ENCODE measurements around the gene EPHX1.

GRCh38 chr1:225765982-225766674, 43.8 kb upstream of the EPHX1 start:
- TF ChIP-seq, protein P1, sequence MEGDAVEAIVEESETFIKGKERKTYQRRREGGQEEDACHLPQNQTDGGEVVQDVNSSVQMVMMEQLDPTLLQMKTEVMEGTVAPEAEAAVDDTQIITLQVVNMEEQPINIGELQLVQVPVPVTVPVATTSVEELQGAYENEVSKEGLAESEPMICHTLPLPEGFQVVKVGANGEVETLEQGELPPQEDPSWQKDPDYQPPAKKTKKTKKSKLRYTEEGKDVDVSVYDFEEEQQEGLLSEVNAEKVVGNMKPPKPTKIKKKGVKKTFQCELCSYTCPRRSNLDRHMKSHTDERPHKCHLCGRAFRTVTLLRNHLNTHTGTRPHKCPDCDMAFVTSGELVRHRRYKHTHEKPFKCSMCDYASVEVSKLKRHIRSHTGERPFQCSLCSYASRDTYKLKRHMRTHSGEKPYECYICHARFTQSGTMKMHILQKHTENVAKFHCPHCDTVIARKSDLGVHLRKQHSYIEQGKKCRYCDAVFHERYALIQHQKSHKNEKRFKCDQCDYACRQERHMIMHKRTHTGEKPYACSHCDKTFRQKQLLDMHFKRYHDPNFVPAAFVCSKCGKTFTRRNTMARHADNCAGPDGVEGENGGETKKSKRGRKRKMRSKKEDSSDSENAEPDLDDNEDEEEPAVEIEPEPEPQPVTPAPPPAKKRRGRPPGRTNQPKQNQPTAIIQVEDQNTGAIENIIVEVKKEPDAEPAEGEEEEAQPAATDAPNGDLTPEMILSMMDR (IDR thresholded peaks at IDR 0.05), result no peak
- no peak for TF ChIP-seq POLR2A (IDR thresholded peaks at IDR 0.05)

Data from adrenal gland (tissue), 5 donors.